Osteocyte (in vitro differentiated cells): Measurements from ENCODE around the gene MORF4L2. TPM values are rescaled to one million over a fixed set of nuclear protein-coding genes. Genes with fewer than 3 reads are reported as not detected.
"Not testable (repeated sequence)": the region's sequence is repeated elsewhere in the genome, so short reads cannot be mapped to it uniquely, and the experiment has no call there.

Experiments
- DNase-seq: peaks from one replicate; pipeline ENCODE4 v3.0.0; 2021; ENCODE audit warnings: mixed read lengths; ENCODE audit not compliant: unreplicated experiment; ENCODE audit errors: extremely low spot score
- H3K27ac Mint-ChIP-seq: one replicate; pipeline ENCODE4 v1.8.0; 2021; ENCODE audit warnings: mild to moderate bottlenecking, mixed read lengths; ENCODE audit not compliant: unreplicated experiment
- H3K27me3 Mint-ChIP-seq: one replicate; pipeline ENCODE4 v1.8.0; 2021; ENCODE audit warnings: mixed read lengths; ENCODE audit not compliant: unreplicated experiment
- H3K36me3 Mint-ChIP-seq: one replicate; pipeline ENCODE4 v1.8.0; 2021; ENCODE audit warnings: mixed read lengths; ENCODE audit not compliant: unreplicated experiment
- H3K4me1 Mint-ChIP-seq: one replicate; pipeline ENCODE4 v1.8.0; 2021; ENCODE audit warnings: mixed read lengths; ENCODE audit not compliant: unreplicated experiment
- H3K4me3 Mint-ChIP-seq: one replicate; pipeline ENCODE4 v1.8.0; 2021; ENCODE audit warnings: mild to moderate bottlenecking, moderate library complexity, mixed read lengths; ENCODE audit not compliant: unreplicated experiment
- H3K9me3 Mint-ChIP-seq: one replicate; pipeline ENCODE4 v1.8.0; 2021; ENCODE audit warnings: mixed read lengths; ENCODE audit not compliant: unreplicated experiment
- total RNA-seq: library from RNA; stranded (reverse); gene quantifications from 2 replicates; pipeline ENCODE4 v1.2.1, GENCODE V29; 2021
- TF ChIP-seq, protein P1 (sequence below): fragments of 200-600 bp; sonication (generic); IDR thresholded peaks from 2 replicates; pipeline ENCODE4 v1.5.0; 2021; ENCODE audit warnings: antibody characterized with exemption, mild to moderate bottlenecking, moderate library complexity

The MORF4L2 gene
- total RNA-seq, 1 donor from 2014 or later = 433 TPM

DNA sequence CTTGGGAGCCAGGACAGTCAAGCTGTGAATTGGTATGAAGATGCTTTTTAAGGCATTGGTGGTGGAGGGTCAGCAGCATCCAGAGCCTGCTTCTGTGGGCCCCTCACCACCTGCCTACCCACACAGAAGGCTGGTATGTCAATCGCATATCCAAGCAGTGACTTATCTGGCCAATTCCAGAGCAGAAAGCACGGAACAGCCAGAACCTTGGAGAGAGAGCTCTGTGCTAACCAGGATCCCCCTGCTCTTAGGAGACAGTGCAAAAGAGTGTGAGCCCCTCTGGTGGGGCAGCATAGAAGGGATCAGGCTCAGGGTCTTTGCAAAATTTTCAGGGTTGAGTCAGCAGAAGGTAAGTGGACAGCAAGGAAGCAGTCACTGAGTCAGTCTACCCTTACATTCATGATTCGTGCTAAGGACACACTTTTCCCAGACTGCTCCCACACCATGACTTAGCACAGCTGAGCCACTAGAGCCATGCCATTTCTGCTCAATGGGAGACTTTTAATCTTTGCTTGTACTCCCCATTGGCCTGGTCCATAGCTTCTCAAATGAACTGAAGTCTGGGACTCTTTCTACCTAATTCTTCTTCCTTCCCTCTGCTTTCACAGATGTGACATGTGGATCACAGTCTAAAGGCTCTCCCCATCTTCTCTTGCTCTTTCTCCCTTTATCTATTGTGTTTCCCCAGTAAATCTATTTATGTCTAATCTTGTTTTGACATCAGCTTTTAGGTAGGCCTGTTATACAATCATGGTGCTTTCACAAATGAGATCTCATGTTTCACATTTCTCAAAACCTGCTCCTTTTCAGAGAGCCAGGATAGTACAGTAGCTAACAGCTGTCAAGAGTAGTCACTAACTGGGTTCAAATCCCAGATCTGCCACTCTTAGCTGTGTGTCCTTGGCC lies 20.0 kb downstream of the MORF4L2 start:
- Mint-ChIP-seq H3K27me3 (no peaks in the 10 kb centered on the region), H3K4me3 (no peak overlapping the region), H3K4me1 (no peaks in the 10 kb centered on the region), H3K27ac (no peak overlapping the region), H3K9me3 (no peaks in the 10 kb centered on the region), H3K36me3 (no peaks in the 10 kb centered on the region)
- no peak for DNase-seq
- TF ChIP-seq, protein P1, sequence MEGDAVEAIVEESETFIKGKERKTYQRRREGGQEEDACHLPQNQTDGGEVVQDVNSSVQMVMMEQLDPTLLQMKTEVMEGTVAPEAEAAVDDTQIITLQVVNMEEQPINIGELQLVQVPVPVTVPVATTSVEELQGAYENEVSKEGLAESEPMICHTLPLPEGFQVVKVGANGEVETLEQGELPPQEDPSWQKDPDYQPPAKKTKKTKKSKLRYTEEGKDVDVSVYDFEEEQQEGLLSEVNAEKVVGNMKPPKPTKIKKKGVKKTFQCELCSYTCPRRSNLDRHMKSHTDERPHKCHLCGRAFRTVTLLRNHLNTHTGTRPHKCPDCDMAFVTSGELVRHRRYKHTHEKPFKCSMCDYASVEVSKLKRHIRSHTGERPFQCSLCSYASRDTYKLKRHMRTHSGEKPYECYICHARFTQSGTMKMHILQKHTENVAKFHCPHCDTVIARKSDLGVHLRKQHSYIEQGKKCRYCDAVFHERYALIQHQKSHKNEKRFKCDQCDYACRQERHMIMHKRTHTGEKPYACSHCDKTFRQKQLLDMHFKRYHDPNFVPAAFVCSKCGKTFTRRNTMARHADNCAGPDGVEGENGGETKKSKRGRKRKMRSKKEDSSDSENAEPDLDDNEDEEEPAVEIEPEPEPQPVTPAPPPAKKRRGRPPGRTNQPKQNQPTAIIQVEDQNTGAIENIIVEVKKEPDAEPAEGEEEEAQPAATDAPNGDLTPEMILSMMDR = no peak

DNA sequence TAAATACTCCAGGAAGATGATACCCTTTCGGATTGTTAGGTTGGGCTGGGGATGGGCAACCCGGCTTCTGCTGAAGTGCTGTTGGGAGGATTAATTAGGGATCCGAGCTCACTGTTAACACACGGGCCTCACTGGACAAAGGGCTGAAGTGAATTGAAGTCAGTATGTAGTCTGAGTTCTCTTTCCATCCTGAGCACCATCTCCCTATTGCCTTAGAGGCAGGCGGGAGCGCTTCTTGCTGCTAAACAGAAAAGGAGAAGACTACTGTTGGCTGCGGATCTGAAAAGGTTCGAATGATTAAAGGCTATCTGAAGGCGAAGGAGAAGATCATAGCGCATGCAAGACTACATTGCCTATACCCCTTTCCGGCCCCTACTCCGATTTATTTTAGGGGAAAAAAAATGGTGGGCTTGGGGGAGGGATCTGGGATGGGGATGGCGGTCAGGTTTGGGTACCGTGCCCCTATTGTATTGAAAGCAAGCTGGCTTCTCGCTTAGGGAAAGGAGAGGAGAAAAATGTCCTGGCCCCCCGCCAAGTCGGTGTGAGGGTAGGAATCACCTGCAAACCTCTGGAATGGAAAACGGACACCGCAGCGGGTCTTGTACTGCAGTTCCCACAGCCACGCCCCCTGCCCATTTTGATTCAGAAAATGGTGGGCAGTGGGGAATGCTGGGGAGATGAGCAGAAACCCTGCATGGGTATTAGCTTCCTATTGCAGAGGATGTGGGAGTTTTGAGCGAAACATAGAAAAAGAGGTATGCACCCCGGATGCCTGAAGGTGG lies 22.3 kb downstream of the MORF4L2 start:
- Mint-ChIP-seq H3K36me3 (no peaks in the 10 kb centered on the region), H3K27me3 (no peaks in the 10 kb centered on the region), H3K4me3 (peak overlapping the region; percentile 6), H3K27ac (no peak overlapping the region), H3K9me3 (no peaks in the 10 kb centered on the region), H3K4me1 (no peaks in the 10 kb centered on the region)
- TF ChIP-seq, protein P1 = no peak
- no peak for DNase-seq

DNA sequence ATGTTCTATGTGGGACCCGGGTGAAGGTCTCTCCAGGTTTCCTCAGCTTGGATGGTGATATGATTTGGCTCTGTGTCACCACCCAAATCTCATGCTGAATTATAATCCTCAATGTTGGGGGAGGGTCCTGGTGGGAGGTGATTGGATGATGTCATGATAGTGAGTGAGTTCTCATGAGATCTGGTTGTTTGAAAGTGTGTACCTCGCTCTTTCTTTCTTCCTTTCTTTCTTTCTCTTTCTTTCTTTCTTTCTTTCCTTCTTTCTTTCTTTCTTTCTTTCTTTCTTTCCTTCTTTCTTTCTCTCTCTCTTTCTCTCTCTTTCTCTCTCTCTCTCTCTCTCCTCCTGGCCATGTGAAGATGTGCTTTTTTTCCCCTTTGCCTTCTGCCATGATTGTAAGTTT lies 27.0 kb downstream of the MORF4L2 start:
- not testable (repeated sequence) for H3K27me3 Mint-ChIP-seq, H3K27ac Mint-ChIP-seq, H3K4me1 Mint-ChIP-seq, H3K9me3 Mint-ChIP-seq, DNase-seq, H3K4me3 Mint-ChIP-seq, H3K36me3 Mint-ChIP-seq

DNA sequence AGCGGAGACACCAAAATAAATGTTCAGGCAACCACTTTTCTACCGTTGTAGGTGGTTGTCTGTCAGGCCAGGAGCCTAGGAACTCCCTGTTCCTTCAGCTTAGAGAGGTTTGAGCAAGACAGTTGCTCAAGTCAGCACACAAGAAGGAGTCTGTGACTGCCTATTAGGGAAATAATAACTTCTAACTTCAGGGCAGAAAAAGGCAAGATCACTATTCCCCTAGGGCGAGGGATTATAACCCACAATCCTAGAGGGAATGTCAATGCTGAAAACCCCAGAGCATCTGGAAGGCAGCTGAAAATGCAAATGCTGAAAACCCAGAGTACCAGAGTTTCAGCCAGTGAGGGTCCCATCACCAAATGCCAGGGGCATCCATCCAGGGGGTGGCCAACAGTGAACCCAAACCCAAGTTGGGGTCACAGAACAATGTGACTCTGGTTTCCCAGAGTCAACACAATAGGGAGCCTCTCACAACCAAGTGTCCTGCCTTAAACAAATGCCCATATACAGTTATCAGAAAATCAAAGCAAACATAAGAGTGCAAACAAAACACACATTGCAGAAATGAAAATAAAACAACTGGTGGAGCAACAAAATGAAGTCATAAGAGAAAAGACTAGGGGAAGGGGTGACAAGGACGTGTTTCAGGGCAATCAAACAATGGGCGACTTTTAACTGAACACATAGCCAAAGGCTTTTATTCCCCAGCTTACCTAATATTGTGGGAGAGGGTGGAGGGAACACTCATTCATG lies 27.6 kb downstream of the MORF4L2 start:
- H3K4me3 Mint-ChIP-seq = no peak overlapping the region
- H3K27me3 Mint-ChIP-seq = no peaks in the 10 kb centered on the region
- H3K27ac Mint-ChIP-seq = no peak overlapping the region
- no peaks in the 10 kb centered on the region for H3K36me3 Mint-ChIP-seq
- TF ChIP-seq, protein P1 = no peak
- H3K9me3 Mint-ChIP-seq = peaks cover 11% of the 10 kb centered on the region
- H3K4me1 Mint-ChIP-seq = peaks cover 9% of the 10 kb centered on the region
- DNase-seq = no peak

DNA sequence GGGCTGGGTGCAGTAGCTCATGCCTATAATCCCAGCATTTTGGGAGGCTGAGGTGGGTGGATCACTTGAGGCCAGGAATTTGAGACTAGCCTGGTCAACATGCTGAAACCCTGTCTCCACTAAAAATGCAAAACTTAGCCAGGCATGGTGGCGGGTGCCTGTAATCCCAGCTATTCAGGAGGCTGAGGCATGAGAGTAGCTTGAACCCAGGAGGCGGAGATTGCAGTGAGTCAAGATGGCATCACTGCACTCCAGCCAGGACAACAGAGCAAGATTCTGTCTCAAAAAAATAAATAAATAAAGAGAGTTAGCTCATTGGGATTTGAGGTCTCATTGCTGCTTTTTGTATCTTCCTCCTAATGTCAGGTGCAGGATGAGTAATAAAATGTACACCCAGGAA lies 29.4 kb downstream of the MORF4L2 start:
- H3K27me3 Mint-ChIP-seq, DNase-seq, H3K27ac Mint-ChIP-seq, H3K36me3 Mint-ChIP-seq, H3K4me3 Mint-ChIP-seq, H3K4me1 Mint-ChIP-seq: not testable (repeated sequence)
- H3K9me3 Mint-ChIP-seq = peaks cover 11% of the 10 kb centered on the region
